ENCODE results near the gene VPS35L. TPM values are rescaled to one million over a fixed set of nuclear protein-coding genes. Genes with fewer than 3 reads are reported as not detected.
A peak's percentile ranks its signal among the peaks of the same experiment; 100 is the strongest.

The VPS35L gene
- total and polyA plus RNA-seq, 2 of the 13 experiments (the other 11 are each of a cell fraction or from before 2014, with no cell fraction given), result 1.4 to 1.6 TPM

DNA sequence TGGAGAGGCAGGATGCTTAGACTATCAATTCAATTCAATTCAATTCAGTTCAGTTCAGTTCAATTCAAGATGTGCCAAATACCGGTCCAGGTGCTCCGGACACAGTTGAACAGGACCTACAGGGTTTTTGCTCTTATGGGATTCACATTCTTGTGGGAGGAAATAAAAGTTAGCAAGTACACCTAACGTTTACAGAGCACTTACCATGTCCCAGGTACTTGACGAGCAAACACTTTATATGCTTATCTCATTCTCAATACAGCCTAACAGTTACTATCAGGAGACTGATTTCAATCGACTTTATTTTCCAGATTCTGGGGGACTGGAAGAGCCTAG is 33.1 kb upstream of the VPS35L start (continued):
- TF ChIP-seq PRDM10 (CRISPR knock-in tag; IDR thresholded peaks at IDR 0.05; ENCODE audit: low read depth), result no peak
- 0 out of 2 replicates have a peak, but pooled peaks have one; percentile 56 for TF ChIP-seq KIAA2018 (CRISPR knock-in tag; IDR thresholded peaks at IDR 0.05; ENCODE audit: borderline replicate concordance)
- TF ChIP-seq ZNF383 (CRISPR knock-in tag; IDR thresholded peaks at IDR 0.05; ENCODE audit: borderline replicate concordance), result peak; percentile 48; the same call in 1 of the 2 replicates
- TF ChIP-seq JUN (CRISPR knock-in tag; IDR thresholded peaks at IDR 0.05), result 0 out of 2 replicates have a peak, but pooled peaks have one; percentile 32
- TF ChIP-seq ZNF670 (CRISPR knock-in tag; IDR thresholded peaks at IDR 0.05; ENCODE audit: borderline replicate concordance), result no peak
- TF ChIP-seq, protein P1, sequence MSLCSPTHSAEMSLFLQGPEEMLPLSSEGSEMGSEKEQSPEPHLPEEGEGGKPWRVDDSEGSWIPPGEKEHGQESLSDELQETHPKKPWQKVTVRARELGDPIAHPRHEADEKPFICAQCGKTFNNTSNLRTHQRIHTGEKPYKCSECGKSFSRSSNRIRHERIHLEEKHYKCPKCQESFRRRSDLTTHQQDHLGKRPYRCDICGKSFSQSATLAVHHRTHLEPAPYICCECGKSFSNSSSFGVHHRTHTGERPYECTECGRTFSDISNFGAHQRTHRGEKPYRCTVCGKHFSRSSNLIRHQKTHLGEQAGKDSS (CRISPR knock-in tag; IDR thresholded peaks at IDR 0.05; ENCODE audit: borderline replicate concordance, low read depth), result peak; percentile 96; the same call in 1 of the 2 replicates
- TF ChIP-seq ZSCAN29 (CRISPR knock-in tag; conservative IDR thresholded peaks at IDR 0.05), result 0 out of 2 replicates have a peak, but pooled peaks have one; percentile 32
- 0 out of 2 replicates have a peak, but pooled peaks have one; percentile 15 for TF ChIP-seq SALL2 (CRISPR knock-in tag; IDR thresholded peaks at IDR 0.05)
- 0 out of 2 replicates have a peak, but pooled peaks have one; percentile 0 for TF ChIP-seq ZNF776 (CRISPR knock-in tag; IDR thresholded peaks at IDR 0.05)
- peak; percentile 82 for TF ChIP-seq ZNF7 (CRISPR knock-in tag; IDR thresholded peaks at IDR 0.05)
- TF ChIP-seq ZBTB3 (CRISPR knock-in tag; IDR thresholded peaks at IDR 0.05; ENCODE audit: borderline replicate concordance, low read depth), result 0 out of 2 replicates have a peak, but pooled peaks have one; percentile 31
- TF ChIP-seq, protein P2, sequence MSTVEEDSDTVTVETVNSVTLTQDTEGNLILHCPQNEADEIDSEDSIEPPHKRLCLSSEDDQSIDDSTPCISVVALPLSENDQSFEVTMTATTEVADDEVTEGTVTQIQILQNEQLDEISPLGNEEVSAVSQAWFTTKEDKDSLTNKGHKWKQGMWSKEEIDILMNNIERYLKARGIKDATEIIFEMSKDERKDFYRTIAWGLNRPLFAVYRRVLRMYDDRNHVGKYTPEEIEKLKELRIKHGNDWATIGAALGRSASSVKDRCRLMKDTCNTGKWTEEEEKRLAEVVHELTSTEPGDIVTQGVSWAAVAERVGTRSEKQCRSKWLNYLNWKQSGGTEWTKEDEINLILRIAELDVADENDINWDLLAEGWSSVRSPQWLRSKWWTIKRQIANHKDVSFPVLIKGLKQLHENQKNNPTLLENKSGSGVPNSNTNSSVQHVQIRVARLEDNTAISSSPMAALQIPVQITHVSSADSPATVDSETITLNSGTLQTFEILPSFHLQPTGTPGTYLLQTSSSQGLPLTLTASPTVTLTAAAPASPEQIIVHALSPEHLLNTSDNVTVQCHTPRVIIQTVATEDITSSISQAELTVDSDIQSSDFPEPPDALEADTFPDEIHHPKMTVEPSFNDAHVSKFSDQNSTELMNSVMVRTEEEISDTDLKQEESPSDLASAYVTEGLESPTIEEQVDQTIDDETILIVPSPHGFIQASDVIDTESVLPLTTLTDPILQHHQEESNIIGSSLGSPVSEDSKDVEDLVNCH (CRISPR knock-in tag; IDR thresholded peaks at IDR 0.05), result peak; percentile 44; the same call in 1 of the 2 replicates

Measured in HepG2 (cell line).